ENCODE data around the gene PRPF8. TPM values are rescaled to one million over a fixed set of nuclear protein-coding genes. Genes with fewer than 3 reads are reported as not detected.

PRPF8 gene
- polyA plus RNA-seq, 4 donors = 61.1 to 162 (median 75.0) TPM

DNA sequence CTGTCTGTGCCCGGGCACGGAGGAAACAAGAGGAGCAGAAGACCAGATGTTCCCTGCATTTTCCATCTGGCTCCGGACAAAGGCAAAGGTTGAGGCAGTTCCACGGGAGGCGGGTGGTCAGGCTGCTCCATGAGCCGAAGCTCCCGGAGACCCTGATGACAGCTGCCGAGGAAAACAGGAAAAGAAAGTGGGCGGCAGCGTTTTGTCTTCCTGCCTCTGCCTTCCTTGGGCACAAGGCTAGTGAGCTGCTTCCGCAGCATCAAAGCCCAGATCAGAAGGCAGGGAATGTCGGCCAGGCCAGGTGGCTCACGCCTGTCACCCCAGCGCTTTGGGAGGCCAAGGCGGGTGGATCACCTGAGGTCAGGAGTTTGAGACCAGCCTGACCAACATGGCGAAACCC, 72.3 kb downstream of the PRPF8 start:
- H3K4me3 ChIP-seq (ENCODE audit: low read depth in 1 of 3, low read length in 3 of 3) = no peak overlapping the region
- DNase-seq (no peak), FAIRE-seq (no peak)
- 80 to 92% (median 91%) methylated on average over 16 of the region's 16 CpGs for WGBS, 3 donors
- H3K36me3 ChIP-seq (ENCODE audit: control insufficient read depth in 3 of 3, insufficient read depth in 2 of 3, low read depth in 1 of 3, low read length in 3 of 3) = peaks cover 0 to 86% (median 2%) of the 10 kb centered on the region in 3 donors
- no peaks in the 10 kb centered on the region for H3K9me3 ChIP-seq (ENCODE audit: control insufficient read depth in 2 of 2, insufficient read depth in 1 of 2, low read depth in 1 of 2, low read length in 1 of 2)
- H3K27ac ChIP-seq (ENCODE audit: low read depth in 1 of 3, low read length in 2 of 3) = no peak overlapping the region
- H3K27me3 ChIP-seq (ENCODE audit: control insufficient read depth in 3 of 3, insufficient read depth in 3 of 3, low read length in 3 of 3) = no peaks in the 10 kb centered on the region
- peaks cover 0 to 4% (median 0%) of the 10 kb centered on the region in 3 donors for H3K4me1 ChIP-seq (ENCODE audit: control insufficient read depth in 3 of 3, insufficient read depth in 2 of 3, low read depth in 1 of 3, low read length in 2 of 3)

DNA sequence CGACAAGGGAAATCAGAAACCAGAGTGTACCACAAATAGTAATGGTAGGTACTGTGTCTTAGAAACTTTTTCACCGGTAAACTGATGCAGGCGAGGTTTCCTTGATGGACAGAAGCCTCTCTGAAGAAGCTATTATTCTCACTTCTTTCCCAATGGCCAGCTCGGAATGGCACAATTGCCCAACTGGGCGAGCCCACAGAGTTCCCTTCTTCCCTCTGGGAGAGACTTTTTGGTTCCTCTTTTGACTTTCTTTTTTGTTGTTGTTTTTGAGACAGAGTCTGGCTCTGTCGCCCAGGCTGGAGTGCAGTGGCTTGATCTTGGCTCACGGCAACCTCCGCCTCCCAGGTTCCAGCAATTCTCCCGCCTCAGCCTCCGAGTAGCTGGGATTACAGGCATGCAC, 73.0 kb downstream of the PRPF8 start:
- DNase-seq (no peak), FAIRE-seq (no peak)
- Histone ChIP-seq H3K27me3 (ENCODE audit: control insufficient read depth in 3 of 3, insufficient read depth in 3 of 3, low read length in 3 of 3) (no peaks in the 10 kb centered on the region), H3K27ac (ENCODE audit: low read depth in 1 of 3, low read length in 2 of 3) (no peak overlapping the region), H3K9me3 (ENCODE audit: control insufficient read depth in 2 of 2, insufficient read depth in 1 of 2, low read depth in 1 of 2, low read length in 1 of 2) (no peaks in the 10 kb centered on the region), H3K4me3 (ENCODE audit: low read depth in 1 of 3, low read length in 3 of 3) (no peak overlapping the region), H3K36me3 (ENCODE audit: control insufficient read depth in 3 of 3, insufficient read depth in 2 of 3, low read depth in 1 of 3, low read length in 3 of 3) (peaks cover 0 to 88% (median 2%) of the 10 kb centered on the region in 3 donors), H3K4me1 (ENCODE audit: control insufficient read depth in 3 of 3, insufficient read depth in 2 of 3, low read depth in 1 of 3, low read length in 2 of 3) (no peaks in the 10 kb centered on the region)
- 84 to 97% (median 96%) methylated on average over 10 of the region's 10 CpGs for WGBS, 3 donors

DNA sequence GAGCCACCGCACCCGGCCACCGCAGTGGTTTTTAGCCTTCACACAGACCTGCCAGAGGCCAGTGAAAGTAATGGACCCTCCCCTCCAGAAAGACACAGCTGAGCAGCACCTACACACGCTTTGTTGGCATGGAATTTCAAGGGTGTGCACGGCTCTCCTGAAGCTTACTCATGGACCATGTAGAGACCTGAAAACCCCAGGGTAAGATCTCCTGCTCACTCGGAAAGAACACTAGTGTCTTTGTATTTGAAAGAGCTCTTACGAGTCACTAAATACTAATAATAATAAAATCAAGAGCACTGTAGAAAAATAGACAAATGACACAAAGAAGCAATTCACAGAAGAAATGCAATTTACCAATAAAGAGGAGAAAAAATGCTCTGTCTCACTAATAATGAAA, 76.0 kb downstream of the PRPF8 start:
- FAIRE-seq (no peak), DNase-seq (no peak)
- Histone ChIP-seq H3K4me3 (ENCODE audit: low read depth in 1 of 3, low read length in 3 of 3) (no peak overlapping the region), H3K27me3 (ENCODE audit: control insufficient read depth in 3 of 3, insufficient read depth in 3 of 3, low read length in 3 of 3) (no peaks in the 10 kb centered on the region), H3K36me3 (ENCODE audit: control insufficient read depth in 3 of 3, insufficient read depth in 2 of 3, low read depth in 1 of 3, low read length in 3 of 3) (peaks cover 2 to 92% (median 2%) of the 10 kb centered on the region in 3 donors), H3K9me3 (ENCODE audit: control insufficient read depth in 2 of 2, insufficient read depth in 1 of 2, low read depth in 1 of 2, low read length in 1 of 2) (no peaks in the 10 kb centered on the region), H3K4me1 (ENCODE audit: control insufficient read depth in 3 of 3, insufficient read depth in 2 of 3, low read depth in 1 of 3, low read length in 2 of 3) (no peaks in the 10 kb centered on the region), H3K27ac (ENCODE audit: low read depth in 1 of 3, low read length in 2 of 3) (no peak overlapping the region)
- WGBS, 3 donors = 88 to 91% (median 90%) methylated on average over 7 of the region's 7 CpGs

DNA sequence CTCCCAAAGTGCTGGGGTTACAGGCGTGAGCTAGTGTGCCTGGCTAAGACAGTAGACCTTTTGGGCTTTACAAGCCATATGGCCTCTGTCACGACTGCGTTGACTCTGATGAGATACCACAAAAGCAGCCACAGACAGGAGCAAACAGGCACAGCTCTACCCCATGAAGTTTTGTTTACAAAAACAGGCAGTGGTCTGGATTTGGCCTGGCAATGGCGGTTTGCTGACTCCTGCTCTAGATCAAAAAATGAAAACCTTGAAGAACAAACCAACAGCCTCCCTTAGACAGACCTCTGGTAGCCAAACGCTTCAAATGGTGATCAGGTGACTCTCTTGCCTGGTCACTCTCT, 76.7 kb downstream of the PRPF8 start:
- 81 to 91% (median 85%) methylated on average over 5 of the region's 5 CpGs for WGBS, 3 donors
- Histone ChIP-seq H3K4me3 (ENCODE audit: low read depth in 1 of 3, low read length in 3 of 3) (no peak overlapping the region), H3K4me1 (ENCODE audit: control insufficient read depth in 3 of 3, insufficient read depth in 2 of 3, low read depth in 1 of 3, low read length in 2 of 3) (no peaks in the 10 kb centered on the region), H3K9me3 (ENCODE audit: control insufficient read depth in 2 of 2, insufficient read depth in 1 of 2, low read depth in 1 of 2, low read length in 1 of 2) (no peaks in the 10 kb centered on the region), H3K36me3 (ENCODE audit: control insufficient read depth in 3 of 3, insufficient read depth in 2 of 3, low read depth in 1 of 3, low read length in 3 of 3) (peaks cover 0 to 90% (median 2%) of the 10 kb centered on the region in 3 donors), H3K27me3 (ENCODE audit: control insufficient read depth in 3 of 3, insufficient read depth in 3 of 3, low read length in 3 of 3) (no peaks in the 10 kb centered on the region), H3K27ac (ENCODE audit: low read depth in 1 of 3, low read length in 2 of 3) (no peak overlapping the region)
- DNase-seq (no peak), FAIRE-seq (no peak)

DNA sequence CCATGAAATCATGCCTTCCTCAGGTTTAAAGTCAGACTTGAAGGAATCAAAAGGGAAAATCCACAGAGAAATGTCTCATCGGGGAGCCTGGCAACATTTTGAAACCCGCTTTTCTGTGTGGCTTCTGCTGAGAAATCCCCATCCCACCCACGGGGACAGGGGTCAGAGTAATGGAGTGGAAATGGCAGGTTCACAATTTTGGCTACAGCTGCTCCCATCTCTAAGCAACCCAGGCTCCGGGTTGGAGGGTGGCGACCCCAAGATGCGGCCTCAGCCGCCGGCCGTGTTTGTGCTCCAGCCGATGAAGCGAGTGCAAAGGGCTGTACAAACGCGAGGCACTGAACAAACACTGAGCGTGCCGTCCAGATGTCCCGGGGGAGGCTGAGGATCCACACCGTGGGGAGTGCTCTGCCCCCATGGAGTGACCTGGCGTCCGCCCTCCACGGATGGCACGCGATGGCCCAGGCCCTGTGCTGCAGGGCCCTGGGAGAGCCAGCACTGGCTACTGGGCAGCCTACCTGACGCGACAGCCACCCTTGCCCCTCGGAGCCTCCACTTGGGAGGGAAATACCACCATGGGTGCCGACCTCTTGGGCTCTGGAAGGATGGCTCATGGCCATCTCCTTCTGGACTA, 78.2 kb downstream of the PRPF8 start:
- Histone ChIP-seq H3K4me1 (ENCODE audit: control insufficient read depth in 3 of 3, insufficient read depth in 2 of 3, low read depth in 1 of 3, low read length in 2 of 3) (no peaks in the 10 kb centered on the region), H3K4me3 (ENCODE audit: low read depth in 1 of 3, low read length in 3 of 3) (no peak overlapping the region), H3K27ac (ENCODE audit: low read depth in 1 of 3, low read length in 2 of 3) (peak overlapping the region in 1 of 3 donors; percentile 48), H3K36me3 (ENCODE audit: control insufficient read depth in 3 of 3, insufficient read depth in 2 of 3, low read depth in 1 of 3, low read length in 3 of 3) (peaks cover 0 to 88% (median 2%) of the 10 kb centered on the region in 3 donors), H3K27me3 (ENCODE audit: control insufficient read depth in 3 of 3, insufficient read depth in 3 of 3, low read length in 3 of 3) (no peaks in the 10 kb centered on the region), H3K9me3 (ENCODE audit: control insufficient read depth in 2 of 2, insufficient read depth in 1 of 2, low read depth in 1 of 2, low read length in 1 of 2) (peaks cover 0 to 11% of the 10 kb centered on the region in 2 donors)
- WGBS, 3 donors = 82 to 84% (median 82%) methylated on average over 26 of the region's 26 CpGs
- FAIRE-seq (no peak), DNase-seq (no peak)

GRCh38 chr17:1605681-1606351, 78.9 kb downstream of the PRPF8 start:
- peaks cover 0 to 87% (median 2%) of the 10 kb centered on the region in 3 donors for H3K36me3 ChIP-seq (ENCODE audit: control insufficient read depth in 3 of 3, insufficient read depth in 2 of 3, low read depth in 1 of 3, low read length in 3 of 3)
- H3K27me3 ChIP-seq (ENCODE audit: control insufficient read depth in 3 of 3, insufficient read depth in 3 of 3, low read length in 3 of 3) = no peaks in the 10 kb centered on the region
- H3K4me3 ChIP-seq (ENCODE audit: low read depth in 1 of 3, low read length in 3 of 3) = no peak overlapping the region
- DNase-seq (no peak), FAIRE-seq (no peak)
- 89 to 92% (median 89%) methylated on average over 19 of the region's 19 CpGs for WGBS, 3 donors
- no peaks in the 10 kb centered on the region for H3K4me1 ChIP-seq (ENCODE audit: control insufficient read depth in 3 of 3, insufficient read depth in 2 of 3, low read depth in 1 of 3, low read length in 2 of 3)
- peaks cover 0 to 16% of the 10 kb centered on the region in 2 donors for H3K9me3 ChIP-seq (ENCODE audit: control insufficient read depth in 2 of 2, insufficient read depth in 1 of 2, low read depth in 1 of 2, low read length in 1 of 2)
- H3K27ac ChIP-seq (ENCODE audit: low read depth in 1 of 3, low read length in 2 of 3) = peak overlapping the region in 1 of 3 donors; percentile 12

GRCh38 chr17:1604831-1605528, 79.7 kb downstream of the PRPF8 start:
- no peaks in the 10 kb centered on the region for H3K4me1 ChIP-seq (ENCODE audit: control insufficient read depth in 3 of 3, insufficient read depth in 2 of 3, low read depth in 1 of 3, low read length in 2 of 3)
- H3K36me3 ChIP-seq (ENCODE audit: control insufficient read depth in 3 of 3, insufficient read depth in 2 of 3, low read depth in 1 of 3, low read length in 3 of 3) = peaks cover 0 to 82% (median 2%) of the 10 kb centered on the region in 3 donors
- H3K27ac ChIP-seq (ENCODE audit: low read depth in 1 of 3, low read length in 2 of 3) = no peak overlapping the region
- peaks cover 0 to 16% of the 10 kb centered on the region in 2 donors for H3K9me3 ChIP-seq (ENCODE audit: control insufficient read depth in 2 of 2, insufficient read depth in 1 of 2, low read depth in 1 of 2, low read length in 1 of 2)
- H3K27me3 ChIP-seq (ENCODE audit: control insufficient read depth in 3 of 3, insufficient read depth in 3 of 3, low read length in 3 of 3) = no peaks in the 10 kb centered on the region
- H3K4me3 ChIP-seq (ENCODE audit: low read depth in 1 of 3, low read length in 3 of 3) = no peak overlapping the region
- DNase-seq (no peak), FAIRE-seq (no peak)
- WGBS, 3 donors = 69 to 89% (median 85%) methylated on average over 29 to 35 of the region's 35 CpGs

DNA sequence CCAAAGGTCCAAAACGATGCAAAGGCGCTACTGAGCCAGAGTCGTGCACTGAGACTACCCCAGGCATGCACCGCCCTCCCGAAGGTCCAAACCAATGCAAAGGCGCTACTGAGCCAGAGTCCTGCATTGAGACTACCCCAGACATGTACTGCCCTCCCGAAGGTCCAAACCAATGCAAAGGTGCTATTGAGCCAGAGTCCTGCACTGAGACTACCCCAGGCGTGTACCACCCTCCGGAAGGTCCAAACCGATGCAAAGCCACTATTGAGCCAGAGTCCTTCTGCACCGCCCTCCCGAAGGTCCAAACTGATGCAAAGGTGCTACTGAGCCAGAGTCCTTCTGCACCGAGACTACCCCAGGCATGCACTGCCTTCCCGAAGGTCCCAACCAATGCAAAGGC, 83.1 kb downstream of the PRPF8 start:
- Histone ChIP-seq H3K36me3 (ENCODE audit: control insufficient read depth in 3 of 3, insufficient read depth in 2 of 3, low read depth in 1 of 3, low read length in 3 of 3) (peaks cover 0 to 76% (median 2%) of the 10 kb centered on the region in 3 donors), H3K9me3 (ENCODE audit: control insufficient read depth in 2 of 2, insufficient read depth in 1 of 2, low read depth in 1 of 2, low read length in 1 of 2) (peaks cover 0 to 16% of the 10 kb centered on the region in 2 donors), H3K4me3 (ENCODE audit: low read depth in 1 of 3, low read length in 3 of 3) (no peak overlapping the region), H3K27ac (ENCODE audit: low read depth in 1 of 3, low read length in 2 of 3) (no peak overlapping the region), H3K4me1 (ENCODE audit: control insufficient read depth in 3 of 3, insufficient read depth in 2 of 3, low read depth in 1 of 3, low read length in 2 of 3) (peaks cover 0 to 19% (median 0%) of the 10 kb centered on the region in 3 donors), H3K27me3 (ENCODE audit: control insufficient read depth in 3 of 3, insufficient read depth in 3 of 3, low read length in 3 of 3) (no peaks in the 10 kb centered on the region)
- no peak for FAIRE-seq
- 95 to 98% (median 98%) methylated on average over 14 of the region's 14 CpGs for WGBS, 3 donors
- DNase-seq = no peak

Measured in small intestine (tissue), 7 donors.